ENCODE data around the gene TLL2.

The TLL2 gene

DNA sequence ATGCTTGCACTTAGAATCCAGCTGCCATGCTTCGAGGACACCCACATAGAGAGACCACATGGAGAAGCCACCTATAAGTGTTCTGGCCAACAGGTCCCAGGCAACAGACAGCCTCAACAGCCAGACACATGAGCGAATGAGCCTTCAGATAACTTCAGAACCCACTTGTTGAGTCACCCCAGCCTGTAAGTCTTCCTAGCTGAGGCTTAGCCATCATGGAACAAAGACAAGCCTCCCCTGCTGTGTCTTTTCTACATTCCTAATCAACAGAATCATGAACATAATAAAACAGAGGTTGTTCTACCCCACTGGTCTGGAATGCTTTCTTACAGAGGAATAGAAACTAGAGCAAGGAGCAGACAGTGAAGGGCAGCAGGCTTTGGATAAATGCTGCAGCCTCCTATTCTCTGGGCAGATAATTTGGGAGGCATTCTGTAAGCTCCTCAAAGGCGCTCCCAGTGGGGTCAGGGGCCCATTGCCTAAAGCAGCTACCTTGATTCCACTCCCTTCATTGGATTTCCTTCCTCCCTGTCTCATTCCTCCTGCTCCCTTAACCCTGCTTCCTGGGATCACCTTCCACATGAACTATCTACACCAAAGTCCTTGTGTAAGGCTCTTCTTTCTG is 4.6 kb downstream of the TLL2 start:
- no peak for DNase-seq (ENCODE audit: low read depth in 1 of 2, low spot score in 1 of 2)

DNA sequence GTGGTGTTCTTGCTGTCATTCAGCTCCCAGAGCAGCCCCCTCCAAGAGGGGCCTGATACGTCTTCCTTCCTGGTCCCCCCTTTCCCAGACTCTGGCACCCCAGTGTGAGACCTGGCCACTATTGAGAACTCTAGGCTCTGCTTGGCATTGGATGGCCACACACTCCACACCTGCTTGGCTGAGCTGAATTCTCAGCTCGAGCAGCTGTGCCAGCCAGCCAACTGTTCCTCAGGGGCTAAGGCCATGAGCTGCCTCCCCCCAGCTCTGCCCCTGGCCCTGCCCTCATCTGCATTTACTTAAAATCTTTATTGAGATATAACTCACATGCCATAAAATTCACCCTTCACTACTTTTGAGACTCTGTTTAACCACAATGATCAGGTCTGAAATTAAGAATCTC is 6.7 kb downstream of the TLL2 start:
- no peak for DNase-seq (ENCODE audit: low read depth in 1 of 2, low spot score in 1 of 2)

DNA sequence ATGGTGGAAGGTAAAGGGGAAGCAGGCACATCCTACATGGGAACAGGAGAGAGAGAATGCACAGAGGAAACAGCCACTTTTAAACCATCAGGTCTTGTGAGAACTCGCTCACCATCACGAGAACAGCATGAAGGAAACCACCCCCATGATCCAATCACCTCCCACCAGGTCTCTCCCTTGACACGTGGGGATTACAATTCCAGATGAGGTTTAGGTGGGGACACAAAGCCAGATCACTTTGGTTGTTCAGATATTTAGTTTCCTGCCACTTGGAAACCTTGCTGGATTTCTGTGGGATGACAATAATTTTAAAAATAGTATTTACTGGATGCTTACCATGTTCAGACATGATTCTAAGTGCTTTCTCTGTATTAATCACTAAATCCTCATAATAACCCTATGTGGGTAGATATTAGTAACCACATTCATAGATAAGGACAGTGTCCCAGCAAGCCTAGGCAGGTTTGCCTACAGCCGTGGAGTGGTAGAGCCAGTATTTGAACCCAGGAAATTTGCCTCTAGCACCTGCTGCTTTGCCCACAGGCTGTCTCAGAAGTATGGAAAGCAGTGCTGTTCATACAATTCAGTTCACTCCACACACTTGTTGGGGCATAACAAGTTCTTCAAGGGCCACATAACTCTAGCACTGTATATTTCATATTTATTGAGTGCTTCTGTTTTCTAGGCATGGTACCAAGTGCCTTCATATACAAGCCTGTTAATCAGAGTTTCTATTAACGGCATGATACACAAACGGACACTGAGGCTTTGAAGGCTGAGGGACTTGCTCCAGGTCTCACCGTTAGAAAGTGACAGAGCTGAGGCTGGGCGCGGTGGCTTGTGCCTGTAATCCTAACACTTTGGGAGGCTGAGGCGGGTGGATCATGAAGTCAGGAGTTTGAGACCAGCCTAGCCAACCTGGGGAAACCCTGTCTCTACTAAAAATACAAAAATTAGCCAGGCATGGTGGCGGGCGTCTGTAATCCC is 8.3 kb downstream of the TLL2 start:
- DNase-seq (ENCODE audit: low read depth in 1 of 2, low spot score in 1 of 2) = no peak

DNA sequence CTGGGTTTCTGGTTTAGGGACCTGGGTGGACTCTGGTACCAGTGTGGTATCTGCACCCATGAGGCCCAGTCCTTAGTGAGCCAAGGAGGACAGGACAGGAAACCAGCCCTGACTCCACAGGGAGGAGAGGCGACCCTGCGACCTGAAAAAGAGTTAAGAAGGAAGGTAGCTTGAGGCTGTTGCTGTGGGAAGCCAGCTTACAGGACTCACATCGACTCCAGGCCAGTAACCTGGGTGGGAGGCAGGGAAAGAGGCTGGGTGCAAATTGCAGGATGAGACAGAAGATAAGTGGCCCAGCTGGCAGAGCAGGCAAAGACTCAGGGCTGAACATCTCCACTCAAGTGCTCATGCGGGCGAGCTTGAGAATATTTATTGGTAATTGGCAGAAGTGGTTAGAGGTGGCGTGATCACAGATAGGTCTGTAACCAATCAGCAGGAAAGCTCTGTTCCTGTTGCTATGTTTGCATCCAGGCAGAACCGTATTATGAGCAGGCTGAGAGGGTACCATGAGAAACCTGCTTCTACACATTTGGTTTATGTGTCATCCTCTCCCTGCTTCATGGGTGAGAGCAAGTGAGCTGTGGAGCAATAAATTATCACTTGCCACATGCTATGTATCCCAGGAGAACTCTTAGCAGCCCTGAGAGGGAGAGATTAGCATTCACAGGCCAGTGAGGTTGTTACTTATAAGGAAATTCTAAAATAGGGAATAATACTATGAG is 11.0 kb downstream of the TLL2 start:
- DNase-seq (ENCODE audit: low read depth in 1 of 2, low spot score in 1 of 2) = no peak

DNA sequence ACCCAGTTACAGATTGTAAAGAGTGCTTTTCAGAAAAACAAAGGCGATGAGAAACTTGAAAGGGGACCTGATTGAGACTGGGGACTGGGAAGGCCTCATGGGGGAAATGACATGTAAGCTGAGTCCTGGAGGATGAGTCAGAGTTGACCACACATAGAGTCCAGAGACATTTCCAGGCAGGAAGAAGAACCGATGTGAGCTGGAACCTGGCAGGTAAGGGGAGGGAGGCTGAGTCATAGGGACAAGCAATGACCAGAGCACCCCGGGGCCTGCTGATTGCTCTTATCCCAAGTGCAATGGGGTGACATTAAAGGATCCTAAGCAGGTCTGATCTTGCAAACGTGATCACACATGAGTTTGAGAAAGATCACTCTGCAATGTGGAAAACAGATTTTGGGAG is 11.7 kb downstream of the TLL2 start:
- no peak for DNase-seq (ENCODE audit: low read depth in 1 of 2, low spot score in 1 of 2)

DNA sequence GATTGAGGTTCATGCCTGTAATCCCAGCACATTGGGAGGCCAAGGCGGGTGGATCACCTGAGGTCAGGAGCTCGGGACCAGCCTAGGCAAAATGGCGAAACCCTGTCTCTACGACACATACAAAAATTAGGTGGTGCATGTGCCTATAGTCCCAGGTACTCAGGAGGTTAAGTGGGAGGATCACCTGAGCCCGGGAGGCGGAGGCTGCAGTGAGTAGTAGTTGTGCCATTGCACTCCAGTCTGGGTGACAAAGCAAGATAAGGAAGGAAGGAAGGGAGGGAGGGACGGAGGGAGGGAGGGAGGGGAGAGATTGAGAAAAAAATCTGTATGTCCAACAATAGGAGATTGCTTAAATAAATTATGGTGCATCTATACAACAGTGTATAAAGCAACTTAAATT is 13.2 kb downstream of the TLL2 start:
- DNase-seq (ENCODE audit: low read depth in 1 of 2, low spot score in 1 of 2) = no peak

DNA sequence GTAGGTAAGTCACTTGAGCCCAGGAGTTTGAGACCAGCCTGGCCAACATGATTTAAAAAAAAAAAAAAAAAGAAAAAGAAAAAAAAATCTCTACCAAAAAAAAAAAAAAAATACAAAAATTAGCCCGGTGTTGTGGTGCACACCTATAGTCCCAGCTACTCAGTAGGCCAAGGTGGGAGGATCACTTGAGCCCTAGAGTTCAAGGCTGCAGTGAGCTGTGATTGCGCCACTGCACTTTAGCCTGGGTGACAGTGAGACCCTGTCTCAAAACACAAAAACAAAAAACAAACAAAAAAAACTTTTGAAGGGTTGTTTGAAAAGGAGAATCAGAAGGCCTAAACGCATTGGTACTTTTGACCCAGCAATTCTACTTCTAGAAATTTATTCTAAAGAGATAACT is 13.7 kb downstream of the TLL2 start:
- DNase-seq (ENCODE audit: low read depth in 1 of 2, low spot score in 1 of 2) = no peak

DNA sequence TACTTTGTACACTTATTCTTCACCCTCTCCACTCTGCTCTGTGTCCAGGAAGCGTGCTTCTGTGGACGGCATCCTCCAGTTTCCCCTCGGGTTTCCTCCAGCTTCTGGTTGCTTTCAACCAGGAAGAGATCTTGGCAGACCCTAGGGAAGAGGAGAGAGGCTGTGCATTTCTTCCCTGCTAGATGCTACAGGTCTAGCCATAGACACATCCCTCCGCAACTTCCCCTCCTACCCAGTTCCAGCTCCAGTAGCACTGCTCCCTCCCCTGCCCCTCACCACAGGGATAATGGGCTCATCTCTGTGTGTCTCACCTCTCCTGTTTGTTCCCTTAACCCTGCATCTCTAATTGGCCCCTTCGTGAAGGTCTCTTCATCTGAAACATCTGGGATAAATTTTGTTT is 16.3 kb downstream of the TLL2 start:
- DNase-seq (ENCODE audit: low read depth in 1 of 2, low spot score in 1 of 2) = no peak

DNA sequence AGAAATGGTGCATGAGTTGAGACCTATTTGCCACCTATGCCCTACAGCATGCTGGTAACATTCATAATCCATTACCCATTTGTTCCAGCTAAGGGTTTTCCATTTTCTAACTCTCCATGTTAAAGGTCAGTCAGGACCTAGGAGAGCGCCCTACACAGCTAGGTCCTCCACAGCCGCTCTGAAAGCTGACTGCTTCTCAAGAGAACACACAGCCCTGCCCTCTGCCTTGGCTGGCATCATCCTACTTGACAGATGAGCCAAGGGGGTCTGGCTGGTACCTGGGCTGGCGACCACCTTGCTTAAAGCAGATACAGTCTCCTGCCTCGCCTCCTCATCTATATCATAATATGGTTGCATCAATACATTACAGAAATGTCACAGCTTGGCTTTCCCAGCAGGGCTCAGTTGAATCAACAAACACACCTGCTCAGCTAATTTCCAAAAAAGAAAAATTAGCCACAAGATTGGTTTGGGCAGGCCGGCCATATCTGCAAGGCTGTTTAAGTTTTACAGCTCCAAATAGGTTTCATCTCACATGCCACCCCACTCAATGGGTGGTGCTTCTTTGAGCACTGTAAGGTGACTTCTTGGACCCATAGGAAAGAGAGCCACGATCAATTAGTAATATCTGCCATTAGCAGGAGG is 17.3 kb downstream of the TLL2 start:
- no peak for DNase-seq (ENCODE audit: low read depth in 1 of 2, low spot score in 1 of 2)

DNA sequence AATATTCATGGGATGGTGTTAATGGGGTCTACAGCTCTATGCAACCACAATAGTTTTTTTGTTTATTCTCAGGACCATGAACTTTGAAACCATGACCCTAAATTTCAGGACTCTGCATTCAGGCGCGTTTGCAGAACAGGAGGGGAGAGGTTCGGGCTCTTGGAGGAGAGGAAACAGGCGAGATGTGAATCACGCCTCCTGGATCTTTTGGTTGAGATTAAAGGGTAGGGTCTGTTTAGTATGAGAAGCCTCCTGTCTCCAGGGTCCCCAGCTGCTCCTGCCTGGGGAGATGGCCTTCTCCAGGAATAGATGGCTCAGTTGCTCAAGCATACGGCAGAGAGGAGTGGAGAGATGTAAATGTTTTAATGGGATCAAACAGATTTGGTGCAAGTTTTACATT is 18.2 kb downstream of the TLL2 start:
- DNase-seq (ENCODE audit: low read depth in 1 of 2, low spot score in 1 of 2) = no peak

DNA sequence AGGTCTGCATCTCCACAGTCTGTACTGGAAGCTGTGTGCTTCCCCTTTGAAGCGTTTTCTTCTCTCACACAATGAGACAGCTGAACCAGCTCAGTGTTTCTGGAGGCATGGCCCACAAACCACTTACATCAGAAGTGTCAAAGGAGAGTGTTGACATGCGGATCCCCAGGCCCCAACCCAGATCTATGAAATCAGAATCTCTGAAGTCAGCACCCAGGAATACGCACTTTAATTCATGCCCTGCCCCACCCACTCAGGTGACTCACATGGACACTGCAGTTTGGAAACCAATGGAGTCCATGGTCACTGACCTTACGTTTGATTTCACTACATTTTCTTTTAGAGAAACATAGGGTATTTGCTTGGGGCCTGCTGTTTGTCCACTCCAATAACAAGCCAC is 19.0 kb downstream of the TLL2 start:
- DNase-seq (ENCODE audit: low read depth in 1 of 2, low spot score in 1 of 2) = no peak

DNA sequence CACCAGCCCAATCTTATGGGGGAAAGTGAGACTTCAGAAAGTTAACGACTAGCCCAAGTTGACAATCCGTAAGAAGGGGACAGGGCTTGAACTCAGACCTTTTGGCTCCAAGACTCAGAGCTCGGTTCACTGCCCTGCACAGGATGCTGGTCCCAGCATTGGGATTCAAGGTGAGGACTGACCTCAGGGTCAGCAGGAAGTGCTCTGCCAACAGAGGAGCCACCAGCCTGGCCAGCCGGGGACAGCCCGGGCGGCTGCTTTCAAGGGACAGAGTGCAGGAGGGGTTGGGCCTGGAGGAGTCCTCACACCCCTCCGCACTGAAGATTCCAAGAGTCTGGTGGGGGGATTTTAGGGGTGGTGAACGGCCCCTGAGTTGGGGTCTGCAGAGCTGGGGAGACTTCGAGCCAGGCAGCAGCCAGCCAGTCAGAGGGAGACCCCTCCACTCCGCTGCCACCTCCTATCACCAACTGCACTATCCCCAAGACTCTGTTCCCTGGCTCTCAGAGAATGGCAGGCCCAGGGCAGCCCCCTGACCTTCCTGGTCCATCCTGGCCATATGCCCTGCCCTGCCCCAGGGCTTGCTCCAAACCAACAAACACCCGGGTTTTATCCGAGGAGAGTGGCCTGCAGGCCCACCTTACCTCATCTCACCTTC is 19.7 kb downstream of the TLL2 start:
- DNase-seq (ENCODE audit: low read depth in 1 of 2, low spot score in 1 of 2) = no peak

DNA sequence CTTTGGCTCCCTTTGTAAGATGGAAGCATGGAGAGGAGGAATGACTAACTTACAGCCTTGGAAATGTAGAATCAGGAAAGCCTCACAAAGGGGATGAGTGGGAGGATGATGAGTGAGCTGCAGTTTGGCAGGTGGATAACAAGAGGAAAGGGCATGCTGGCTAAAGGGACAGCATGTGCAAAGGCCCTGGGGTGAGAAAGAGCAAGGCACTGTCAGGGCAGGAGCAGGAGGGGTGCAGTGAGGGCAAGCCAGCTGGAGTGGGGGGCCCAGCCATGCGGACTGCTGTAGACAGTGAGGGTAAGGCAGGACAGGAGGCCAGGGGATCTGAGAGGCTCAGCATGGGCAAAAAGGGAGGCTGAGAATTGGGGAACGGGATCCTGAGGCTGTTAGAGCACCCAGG is 20.5 kb downstream of the TLL2 start:
- DNase-seq (ENCODE audit: low read depth in 1 of 2, low spot score in 1 of 2) = no peak

DNA sequence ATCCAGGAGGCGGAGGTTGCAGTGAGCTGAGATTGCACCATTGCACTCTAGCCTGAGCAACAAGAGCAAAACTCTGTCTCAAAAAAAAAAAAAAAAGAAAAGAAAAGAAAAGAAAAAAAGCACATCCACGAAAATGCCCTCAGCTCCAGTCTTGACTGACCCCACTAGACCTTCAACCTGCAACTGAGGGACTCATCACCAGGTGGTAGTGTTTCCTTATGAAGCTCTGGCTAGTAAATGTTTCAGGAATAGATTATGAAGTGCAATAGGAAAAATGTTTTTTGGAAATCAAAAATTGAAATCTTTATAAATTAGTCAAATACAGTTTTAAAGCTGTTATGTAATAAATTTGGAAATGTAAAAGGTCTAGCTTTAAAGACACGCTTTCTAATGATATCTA is 22.4 kb downstream of the TLL2 start:
- DNase-seq (ENCODE audit: low read depth in 1 of 2, low spot score in 1 of 2) = no peak

DNA sequence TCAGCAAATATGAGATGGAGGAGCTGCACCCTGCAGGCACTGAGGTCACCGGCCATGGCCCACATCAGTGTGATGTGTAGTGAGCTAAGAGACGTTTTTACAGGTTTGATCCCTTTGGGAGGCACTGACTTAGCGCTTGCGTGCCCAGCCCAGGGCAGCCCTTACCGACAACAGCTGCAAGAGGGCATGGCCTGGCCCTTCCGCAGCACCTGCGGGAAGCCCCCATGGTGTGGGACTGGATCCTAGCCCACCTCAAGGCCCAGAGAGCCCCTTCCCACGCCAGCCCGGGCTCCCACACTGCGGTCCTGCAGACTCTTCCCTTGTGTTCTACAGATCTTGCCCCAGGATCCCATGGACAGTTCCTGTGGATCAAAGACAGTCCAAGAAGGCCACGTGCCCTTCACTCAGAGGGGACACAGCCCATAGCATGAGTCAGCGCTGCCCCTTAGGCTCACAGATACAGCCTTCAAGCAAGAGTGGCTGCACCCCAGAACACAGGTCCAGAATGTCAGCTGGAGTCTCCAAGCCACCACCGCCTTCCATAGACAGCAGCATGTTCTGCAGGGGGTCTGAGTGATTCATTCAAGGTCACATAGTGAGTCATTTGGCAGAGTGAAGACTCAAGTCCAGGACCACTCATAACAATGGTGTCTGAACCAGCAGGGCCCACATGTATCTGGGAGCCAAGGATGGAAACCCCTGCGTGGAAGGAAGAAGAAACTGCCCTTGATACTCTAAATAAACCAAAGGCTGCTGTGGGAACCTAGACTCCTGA is 25.4 kb downstream of the TLL2 start:
- DNase-seq (ENCODE audit: low read depth in 1 of 2, low spot score in 1 of 2) = no peak

DNA sequence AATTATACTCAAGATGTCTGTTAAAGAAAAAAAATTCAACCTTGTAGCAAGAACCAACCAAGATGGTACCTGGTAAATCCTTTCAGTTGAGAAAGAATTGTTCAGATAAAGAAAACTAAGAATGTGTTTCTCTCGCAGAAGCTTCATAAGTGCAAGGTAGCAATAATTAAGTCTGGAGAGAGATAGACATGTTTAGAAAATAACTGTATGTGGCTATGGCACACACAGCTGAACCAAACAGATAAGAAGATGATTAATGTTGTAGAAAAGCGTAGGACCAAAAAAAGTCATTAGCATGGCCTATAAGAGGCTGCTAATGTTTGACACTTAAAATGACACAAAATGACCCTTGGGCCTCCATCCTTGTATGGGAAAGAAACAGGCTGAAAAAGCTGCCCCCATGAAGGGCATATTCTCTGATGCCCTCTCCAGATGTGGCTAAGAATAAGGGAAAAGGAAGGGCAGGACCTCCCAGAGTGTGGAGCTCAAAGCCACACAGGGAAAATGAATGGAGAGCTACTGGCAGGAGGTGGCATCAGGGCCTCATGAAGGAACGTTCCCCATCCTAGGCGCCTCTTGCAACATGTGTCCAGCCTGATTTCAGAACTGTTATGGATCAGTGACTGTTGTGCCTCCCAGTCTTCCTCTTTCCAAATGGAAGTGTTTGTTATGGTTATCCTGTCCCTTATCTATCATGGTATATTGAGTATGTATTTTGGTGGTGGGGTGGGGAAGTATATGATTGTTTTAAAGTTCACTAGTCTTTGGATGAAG is 30.7 kb downstream of the TLL2 start:
- no peak for DNase-seq (ENCODE audit: low read depth in 1 of 2, low spot score in 1 of 2)

DNA sequence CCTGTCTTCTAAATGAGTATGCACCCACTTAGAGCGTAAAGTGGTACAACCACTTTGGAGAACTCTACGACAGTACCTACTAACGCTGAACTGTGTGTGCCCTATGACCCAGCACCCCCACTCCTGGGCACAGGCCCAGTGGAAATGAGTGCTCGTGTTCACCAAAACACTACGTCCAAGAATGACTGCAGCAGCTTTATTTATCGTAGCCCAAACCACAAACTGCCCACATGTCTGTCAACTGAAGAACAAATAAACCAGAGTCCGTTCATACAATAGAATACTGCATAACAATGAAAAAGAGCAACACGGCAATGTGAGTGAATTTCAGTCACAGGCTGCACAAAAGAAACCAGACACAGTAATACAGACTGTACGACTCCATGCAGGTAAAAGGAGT is 35.4 kb downstream of the TLL2 start:
- no peak for DNase-seq (ENCODE audit: low read depth in 1 of 2, low spot score in 1 of 2)

DNA sequence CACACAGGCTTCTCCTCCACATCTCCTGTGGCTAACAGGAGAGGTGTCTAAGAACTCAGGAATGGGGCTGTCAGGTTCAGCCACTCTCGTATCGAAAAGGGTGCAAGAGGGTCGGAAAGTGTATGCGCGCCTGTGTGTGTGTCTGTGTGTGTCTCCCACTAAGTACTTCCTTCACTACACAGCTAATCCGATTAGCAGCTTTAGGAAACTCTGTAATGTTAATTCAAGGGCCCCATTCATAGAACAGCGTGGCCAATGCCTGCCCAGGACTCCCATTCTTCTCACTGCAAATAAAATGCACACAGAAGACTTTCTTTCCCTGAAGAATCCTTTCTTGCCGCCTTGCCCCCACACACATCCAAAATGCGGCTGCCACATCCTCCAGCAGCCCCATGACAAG is 39.9 kb downstream of the TLL2 start:
- no peak for DNase-seq (ENCODE audit: low read depth in 1 of 2, low spot score in 1 of 2)

DNA sequence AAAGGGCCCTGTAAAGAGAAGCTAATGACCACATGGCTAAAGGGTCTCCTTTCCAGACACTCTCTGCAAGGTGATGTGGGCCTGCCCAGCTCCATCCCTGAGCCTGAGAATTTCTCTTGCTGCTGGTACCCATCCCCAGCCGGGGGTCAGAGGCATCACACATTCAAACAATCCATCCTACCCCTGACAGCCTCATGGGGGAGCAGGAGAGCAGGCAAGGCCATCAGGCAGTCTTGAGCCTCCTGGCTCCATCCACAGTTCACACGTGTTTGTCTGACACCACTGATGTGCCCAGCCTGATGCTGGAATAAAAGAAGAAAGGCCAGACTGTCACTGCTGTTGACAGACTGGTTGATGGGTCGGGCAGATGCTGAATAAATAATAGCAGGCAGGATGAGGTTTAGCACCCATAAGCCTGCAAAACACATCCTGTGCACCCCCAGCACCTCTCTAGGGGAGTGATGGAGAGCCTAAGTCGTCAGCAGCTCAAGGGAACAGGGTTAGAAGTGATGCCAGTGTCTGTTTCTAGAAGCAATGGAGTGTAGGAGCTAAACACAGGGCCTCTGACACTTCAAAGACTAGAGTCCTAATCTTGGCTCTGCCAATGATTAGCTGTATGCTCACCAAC is 43.5 kb downstream of the TLL2 start:
- DNase-seq (ENCODE audit: low read depth in 1 of 2, low spot score in 1 of 2) = no peak

All from activated T-helper 1 cell treated with anti-CD3 and anti-CD28 coated beads, Interleukin-2, amount 50 U/mL, for 16 hours (primary cell).